ENCODE measurements around the gene CYP26C1.

The CYP26C1 gene, protein sequence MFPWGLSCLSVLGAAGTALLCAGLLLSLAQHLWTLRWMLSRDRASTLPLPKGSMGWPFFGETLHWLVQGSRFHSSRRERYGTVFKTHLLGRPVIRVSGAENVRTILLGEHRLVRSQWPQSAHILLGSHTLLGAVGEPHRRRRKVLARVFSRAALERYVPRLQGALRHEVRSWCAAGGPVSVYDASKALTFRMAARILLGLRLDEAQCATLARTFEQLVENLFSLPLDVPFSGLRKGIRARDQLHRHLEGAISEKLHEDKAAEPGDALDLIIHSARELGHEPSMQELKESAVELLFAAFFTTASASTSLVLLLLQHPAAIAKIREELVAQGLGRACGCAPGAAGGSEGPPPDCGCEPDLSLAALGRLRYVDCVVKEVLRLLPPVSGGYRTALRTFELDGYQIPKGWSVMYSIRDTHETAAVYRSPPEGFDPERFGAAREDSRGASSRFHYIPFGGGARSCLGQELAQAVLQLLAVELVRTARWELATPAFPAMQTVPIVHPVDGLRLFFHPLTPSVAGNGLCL

DNA sequence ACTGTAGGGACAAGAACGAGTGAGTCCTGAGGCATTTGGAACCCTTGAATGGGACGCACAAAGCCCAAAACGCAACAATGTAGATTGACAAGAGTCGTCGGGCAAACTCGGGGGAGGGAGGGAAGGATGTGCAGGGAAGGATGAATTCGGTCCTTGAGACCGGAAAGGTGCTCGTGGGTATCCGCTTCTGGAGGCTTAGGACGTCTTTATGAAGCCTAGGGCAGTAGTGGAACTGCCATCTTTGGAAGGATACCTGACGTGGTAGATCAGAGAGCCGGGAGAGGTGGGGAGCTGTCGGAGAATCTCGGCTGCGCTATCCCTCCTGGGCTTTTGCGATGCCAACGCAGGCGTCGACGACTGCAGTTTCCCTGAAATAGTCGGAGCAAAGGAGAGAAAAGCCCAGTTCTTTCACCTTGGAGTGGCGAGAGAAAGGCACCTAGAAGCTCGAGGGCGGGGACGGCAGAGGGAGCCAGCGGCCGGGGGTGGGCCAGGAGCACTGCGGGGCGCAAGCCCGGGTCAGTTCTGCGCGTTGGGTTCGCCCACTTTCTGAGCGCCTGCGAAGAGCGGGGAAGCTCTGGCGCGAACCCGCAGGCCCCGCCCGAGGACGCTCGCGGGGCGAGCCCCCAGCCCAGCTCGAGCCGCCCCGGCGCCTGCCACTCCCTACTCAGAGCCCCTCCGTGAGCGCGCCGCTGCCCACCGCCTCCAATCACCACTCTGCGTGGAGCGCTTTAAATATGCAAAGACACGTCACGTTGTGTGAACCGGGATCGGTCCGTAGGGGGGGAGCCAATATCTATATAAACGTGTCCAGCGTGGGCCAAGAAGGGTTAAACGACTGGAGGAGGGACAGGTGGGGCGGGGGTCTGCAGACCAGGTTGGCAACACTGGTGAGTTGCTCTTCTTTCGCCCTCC, at the start of gene CYP26C1:
CYP26C1 (plus strand) TSS at position 824 of the 912 bp plus-strand sequence. CDS start 466 bp downstream, outside the sequence.
- FAIRE-seq = no peak

DNA sequence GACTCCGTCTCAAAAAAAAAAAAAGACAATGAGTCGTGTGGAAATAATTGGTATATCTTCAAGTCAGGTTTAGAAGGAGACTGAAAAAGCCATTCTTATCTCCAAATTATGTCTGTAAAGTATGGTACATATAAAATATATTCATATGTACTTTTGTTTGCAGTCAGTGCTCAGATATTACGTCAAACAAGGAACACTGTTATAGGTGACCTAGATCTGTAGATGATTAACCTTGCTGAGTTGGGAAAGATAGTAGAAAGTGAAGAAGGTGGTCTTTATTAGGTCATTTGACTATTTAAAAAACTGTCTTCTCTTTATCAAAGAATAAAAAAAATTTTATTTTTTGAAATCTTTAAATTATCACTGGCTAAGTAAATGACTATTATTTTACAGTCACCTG, 44.9 kb upstream of the CYP26C1 start:
- no peak for DNase-seq (ENCODE audit: insufficient read length, low spot score)
- no peak for FAIRE-seq

More for the DNA sequence above, at the start of gene CYP26C1:
- no peak for DNase-seq (ENCODE audit: insufficient read length, low spot score)

DNA sequence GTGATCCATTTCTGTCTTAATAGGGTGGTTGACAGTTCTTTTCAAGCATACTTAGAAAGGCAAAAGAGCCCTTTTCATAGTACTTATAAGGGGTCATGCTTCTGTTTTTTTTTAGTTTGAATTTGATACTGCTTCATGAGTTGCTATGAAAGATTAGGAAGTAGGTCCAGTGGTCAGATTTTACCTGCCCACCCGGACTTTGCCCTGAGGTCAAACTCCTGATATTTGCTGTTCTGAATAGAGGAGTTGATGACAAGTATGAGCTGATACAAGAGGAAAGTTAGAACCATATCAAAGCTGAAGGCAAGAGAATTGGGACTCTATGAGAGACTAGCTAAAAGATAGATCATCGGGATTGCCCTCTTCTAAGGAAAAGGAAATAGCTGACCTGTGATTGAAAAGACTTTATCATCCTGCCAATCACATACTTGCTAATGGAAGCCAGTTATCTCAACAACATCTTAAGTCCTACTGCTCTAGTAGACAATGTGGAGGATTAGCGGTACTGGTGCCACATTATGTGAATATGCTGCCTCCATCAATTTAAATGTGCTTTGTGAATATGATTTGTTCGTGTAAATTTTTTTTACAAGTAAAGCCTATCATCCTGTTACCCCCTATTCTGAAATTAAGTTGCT, 37.5 kb upstream of the CYP26C1 start:
- DNase-seq (ENCODE audit: insufficient read length, low spot score) (no peak), FAIRE-seq (no peak)

DNA sequence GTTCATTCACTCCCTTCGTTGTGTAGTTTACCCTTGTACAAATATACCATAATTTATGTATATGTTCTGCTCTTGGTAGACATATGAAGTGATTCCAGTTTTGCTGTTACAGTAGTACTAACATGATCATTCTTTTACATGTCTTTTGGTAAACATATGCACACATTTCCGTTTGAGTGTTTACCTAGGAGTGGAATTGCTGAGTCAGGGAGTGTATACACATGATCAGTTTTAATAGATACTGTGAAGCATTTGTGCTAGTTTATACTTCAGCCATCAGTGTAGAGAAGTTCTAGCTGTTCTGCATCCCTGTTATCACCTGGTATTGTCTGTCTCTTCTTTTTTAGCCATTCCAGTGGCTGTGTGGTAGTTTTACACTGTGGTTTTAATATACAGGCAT, 34.5 kb upstream of the CYP26C1 start:
- FAIRE-seq (no peak), DNase-seq (ENCODE audit: insufficient read length, low spot score) (no peak)

DNA sequence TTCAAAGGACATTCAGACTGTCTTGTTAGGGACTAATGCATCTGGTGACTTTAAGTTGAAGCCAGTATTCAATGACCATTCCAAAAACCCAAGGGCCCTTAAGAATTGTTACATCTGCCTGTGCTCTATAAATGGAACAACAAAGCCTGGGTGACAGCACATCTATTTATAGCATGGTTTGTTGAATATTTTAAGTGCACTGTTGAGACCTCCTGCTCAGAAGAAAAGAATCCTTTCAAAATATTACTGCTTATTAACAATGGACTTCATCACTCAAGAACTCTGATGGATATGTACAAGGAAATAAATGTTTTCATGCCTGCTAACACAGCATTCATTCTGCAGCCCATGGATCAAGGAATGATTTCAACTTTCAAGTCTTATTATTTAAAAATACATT, 33.1 kb upstream of the CYP26C1 start:
- DNase-seq (ENCODE audit: insufficient read length, low spot score) = no peak
- no peak for FAIRE-seq

DNA sequence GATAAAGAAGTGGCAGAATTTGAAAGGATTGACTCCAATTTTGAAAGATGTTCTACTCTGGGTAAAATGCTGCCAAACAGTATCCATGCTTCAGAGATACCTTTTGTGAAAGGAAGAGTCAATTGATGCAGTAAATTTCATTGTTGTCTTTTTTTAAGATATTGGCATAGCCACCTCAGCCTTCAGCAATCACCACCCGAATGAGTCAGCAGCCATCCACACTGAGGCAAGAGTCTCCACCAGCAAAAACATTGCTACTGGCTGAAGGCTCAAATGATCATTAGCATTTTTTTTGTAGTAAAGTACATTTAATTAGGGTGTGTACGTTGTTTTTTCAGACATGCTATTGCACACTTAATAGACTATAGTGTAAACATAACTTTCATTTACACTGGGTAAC, 31.7 kb upstream of the CYP26C1 start:
- peak; percentile 13 for DNase-seq (ENCODE audit: insufficient read length, low spot score)
- no peak for FAIRE-seq

DNA sequence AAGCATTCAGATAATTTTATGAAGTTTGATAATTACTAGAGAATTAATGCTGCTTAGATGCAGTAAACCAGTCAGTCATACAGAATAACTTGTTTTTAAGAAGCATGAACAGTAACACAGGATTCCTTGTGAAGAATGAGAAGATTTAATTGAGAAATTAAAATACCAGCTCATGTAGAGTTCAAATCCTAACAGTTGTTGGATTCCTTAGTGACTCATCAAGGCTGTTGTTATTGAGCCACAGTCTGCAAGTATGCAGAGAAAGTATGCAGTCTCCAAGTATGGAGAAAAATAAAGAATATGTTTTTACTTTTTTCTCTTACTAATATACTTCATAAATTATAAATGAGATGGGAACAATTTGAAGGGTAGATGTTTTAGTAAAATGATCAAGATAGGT, 30.2 kb upstream of the CYP26C1 start:
- DNase-seq (ENCODE audit: insufficient read length, low spot score) (peak; percentile 59), FAIRE-seq (no peak)

DNA sequence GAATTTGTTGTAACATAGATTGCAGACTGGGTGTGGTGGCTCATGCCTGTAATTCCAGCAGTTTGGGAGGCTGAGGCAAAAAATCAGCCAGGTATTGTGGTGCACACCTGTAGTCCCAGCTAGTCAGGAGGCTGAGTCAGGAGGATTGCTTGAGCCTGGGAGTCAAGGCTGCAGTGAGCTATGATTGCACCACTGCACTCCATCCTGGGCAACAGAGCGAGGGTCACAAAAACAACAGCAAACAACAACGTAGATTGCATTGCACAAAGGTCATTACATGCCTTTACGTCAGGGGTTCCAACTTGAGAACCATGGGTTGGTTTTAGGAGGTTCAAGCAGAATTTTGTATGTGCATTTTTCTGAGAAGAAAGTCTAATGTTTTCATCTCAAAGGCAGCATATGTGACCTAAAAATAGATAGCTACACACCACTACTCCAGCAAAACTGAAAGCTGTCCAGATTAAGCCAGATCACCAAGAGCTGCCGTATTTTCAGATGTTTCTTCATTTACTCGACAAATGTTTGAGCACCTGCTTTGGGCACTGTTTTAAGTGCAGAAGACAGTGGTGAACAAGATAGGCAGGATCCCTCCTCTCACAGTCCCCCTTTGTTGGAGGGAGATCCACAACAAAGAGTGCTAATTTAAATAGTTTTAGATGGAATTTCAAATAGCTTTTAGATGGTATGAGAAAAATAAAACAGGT, 28.3 kb upstream of the CYP26C1 start:
- FAIRE-seq = peak; percentile 69

DNA sequence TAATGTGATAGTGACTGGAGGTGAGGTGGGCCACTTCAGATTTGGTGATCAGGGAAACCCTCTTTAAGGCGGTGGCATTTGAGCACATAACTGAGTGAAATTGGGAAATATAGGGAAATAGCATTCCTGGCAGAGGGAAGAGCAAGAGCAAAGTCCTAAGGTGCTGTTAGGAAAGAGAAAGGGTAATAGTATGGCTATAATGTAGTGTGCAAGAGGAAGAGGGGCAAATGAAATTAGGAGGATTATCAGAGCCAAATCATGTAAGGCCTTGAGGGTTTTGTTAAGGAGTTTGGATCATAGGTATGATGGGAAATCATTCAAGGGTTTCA, 27.8 kb upstream of the CYP26C1 start:
- no peak for DNase-seq (ENCODE audit: insufficient read length, low spot score)
- FAIRE-seq = no peak

More for the DNA sequence above, 28.3 kb upstream of the CYP26C1 start:
- no peak for DNase-seq (ENCODE audit: insufficient read length, low spot score)

DNA sequence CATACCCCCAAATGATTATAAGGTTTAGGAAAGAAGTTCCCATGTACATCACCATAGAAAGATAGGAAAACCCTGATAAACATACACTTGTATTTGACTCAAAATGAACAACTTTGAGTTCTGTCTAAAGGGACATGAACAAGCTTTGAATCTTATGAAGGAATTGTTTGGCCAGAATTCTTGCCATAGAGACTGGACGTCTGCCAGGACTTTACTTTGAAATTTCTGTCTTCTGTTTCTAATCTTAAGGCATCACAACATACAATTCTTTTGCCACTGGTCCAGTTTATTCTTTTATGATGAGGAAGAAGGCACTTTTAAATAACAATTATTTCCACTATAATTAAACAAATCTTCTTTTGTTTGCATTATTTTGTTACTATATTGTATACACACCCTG, 26.2 kb upstream of the CYP26C1 start:
- FAIRE-seq (no peak), DNase-seq (ENCODE audit: insufficient read length, low spot score) (no peak)

DNA sequence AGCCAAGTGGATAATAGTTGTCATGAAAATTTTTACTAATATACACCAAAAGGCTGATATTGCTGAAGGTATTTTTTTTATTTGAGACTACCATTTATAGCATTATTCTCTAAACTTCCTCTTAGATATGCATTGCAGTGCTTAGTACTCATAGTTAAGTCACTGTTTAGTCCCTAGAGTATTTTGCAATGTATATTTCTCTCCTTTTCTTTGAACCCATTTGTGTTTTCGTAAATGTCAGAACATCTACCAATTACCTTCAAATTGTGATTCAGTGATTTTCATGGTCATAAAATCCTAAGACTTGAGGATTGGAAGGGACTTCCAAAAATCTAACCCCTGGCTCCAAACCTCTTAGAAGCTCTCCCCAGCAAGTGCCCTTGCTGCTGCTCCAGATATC, 21.5 kb upstream of the CYP26C1 start:
- FAIRE-seq (no peak), DNase-seq (ENCODE audit: insufficient read length, low spot score) (no peak)

DNA sequence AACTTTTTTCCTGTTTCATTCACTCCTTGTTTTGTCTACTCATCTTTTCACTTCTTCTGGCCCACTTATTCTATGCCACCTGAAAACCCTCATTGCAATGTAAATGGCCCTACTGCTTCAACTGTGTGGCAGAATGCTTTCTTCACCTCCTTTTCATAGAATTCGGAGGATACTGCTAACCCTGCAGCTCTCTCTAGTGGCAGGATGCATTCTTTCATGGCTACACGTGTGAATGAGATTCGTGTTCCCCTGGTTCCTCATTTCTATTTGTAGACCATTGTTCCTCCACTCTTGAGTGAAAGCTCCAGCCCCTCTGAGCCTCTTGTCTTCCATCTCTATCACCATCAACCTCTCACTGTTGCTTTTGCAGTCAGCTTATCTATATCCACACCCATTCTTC, 20.9 kb upstream of the CYP26C1 start:
- DNase-seq (ENCODE audit: insufficient read length, low spot score) (peak; percentile 33), FAIRE-seq (no peak)

DNA sequence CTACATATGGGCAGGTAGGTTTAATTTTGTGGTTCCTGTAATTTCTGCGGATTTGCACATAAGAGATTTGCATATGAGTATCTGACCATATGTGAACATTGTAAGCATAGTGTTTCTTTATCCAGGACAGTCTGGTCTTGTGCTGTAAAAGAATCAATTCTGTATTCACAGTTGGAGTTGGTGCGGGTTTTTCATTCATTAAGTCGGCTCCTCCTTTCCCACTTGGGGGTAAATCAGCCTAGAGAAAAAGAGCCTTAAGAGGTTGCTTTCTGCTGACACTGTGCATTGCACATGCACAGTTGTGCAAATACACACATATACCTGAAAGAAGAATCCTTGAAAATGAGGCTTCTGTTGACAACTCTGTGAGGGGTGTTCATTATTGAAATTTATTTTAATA, 6.1 kb upstream of the CYP26C1 start:
- FAIRE-seq (no peak), DNase-seq (ENCODE audit: insufficient read length, low spot score) (no peak)

DNA sequence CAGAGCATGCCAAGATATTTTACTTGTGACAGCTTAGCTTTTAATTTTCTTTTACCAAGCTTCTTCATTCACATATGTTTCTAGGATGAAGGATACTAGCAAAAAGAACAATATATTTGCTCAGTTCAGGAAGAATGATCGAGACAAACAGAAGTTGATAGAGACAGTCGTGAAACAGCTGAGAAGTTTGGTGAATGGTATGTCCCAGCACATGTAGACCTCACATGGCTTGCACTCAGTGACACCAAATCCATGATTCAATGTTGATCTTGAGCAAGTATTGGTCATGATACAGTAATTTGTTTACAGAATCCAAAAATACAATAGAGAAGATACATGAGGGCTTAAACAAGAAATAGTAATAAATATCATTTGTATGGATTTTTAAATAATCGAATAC, 2.5 kb upstream of the CYP26C1 start:
- DNase-seq (ENCODE audit: insufficient read length, low spot score) (no peak), FAIRE-seq (no peak)

DNA sequence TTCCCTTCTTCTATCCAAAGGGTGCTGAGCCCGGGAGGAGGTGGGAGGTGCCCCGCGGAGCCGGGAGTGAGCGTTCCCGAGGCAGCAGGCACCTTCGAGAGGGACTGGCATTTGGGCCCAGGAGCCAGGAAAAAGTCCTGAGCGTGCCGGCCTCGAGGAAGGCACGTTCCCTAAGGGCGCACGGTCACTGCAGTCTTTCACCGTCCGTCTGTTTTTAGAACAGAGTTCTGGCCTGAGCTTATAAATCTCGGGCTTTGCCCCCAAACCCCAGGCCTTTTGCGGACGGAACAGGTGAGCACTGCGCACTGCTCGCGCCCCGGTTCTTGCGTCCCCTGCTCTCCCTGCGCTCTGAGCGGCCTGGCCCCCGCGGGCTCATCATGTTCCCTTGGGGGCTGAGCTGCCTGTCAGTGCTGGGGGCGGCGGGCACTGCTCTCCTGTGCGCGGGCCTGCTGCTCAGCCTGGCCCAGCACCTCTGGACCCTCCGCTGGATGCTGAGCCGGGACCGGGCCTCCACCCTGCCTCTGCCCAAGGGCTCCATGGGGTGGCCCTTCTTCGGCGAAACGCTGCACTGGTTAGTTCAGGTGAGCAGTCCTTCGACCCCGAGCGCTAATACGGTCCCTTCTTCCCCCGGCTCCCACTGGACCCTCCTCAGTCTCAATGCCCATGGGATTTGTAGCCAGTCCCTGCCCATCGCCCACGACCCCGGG, 442 bp downstream of the CYP26C1 start:
- no peak for DNase-seq (ENCODE audit: insufficient read length, low spot score)
- FAIRE-seq = no peak

DNA sequence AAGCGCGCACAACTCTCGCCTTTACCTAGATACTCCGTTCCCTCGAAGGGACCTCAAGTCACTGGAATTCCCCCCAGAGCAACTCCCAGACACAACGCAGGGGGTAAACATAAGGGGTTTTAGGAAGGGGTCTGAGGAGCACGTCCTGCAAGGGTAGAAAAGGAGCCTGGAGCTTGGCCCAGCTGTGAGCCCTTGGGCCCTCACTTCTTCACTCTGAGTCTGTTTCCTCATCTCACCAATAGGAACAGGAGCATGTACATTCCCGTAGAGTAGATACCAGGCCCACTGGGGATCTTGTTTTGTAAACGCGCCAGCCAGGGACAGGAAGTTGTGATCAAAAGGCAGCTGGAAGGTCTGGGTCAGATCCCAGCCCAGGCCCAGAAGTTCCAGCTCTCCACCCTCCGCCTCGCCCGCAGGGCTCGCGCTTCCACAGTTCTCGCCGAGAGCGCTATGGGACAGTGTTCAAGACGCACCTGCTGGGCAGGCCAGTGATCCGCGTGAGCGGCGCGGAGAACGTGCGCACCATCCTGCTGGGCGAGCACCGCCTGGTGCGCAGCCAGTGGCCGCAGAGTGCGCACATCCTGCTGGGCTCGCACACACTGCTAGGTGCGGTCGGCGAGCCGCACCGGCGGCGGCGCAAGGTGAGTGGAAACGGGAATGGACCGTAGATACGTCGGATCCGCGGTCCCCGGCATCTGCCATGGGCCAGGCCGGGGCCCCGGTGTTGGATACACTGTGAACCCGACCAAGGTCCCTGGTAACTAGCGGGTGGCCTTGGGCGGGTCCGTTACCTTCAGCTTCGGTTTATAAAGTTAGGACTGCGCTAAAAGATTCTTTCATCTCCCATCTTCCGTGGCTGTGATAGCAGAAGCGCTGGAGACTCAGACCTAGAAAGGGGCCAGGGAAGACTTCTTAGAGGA, 1.3 kb downstream of the CYP26C1 start:
- no peak for DNase-seq (ENCODE audit: insufficient read length, low spot score)
- no peak for FAIRE-seq

DNA sequence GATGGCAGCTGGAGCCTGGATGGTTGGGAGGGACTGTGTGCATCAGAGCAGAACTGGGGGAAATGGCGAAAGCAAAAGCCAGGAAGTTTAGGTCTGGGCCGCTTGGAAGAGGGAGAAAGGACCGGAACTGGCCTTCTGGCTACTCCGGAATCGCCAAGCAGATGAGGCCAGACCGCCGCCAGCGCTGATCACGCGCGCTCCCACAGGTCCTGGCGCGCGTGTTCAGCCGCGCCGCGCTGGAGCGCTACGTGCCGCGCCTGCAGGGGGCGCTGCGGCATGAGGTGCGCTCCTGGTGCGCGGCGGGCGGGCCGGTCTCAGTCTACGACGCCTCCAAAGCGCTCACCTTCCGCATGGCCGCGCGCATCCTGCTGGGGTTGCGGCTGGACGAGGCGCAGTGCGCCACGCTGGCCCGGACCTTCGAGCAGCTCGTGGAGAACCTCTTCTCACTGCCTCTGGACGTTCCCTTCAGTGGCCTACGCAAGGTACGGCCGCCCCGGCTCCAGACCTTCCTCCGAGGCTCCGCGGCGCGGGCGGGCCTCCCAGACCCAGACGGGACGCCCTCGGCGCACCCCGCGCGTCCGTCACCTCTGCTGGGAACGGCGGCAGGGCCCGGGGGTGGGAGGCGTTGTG, 2.0 kb downstream of the CYP26C1 start:
- FAIRE-seq = no peak
- no peak for DNase-seq (ENCODE audit: insufficient read length, low spot score)

All from HTR-8/SVneo (cell line).